ENCODE data around the gene ERP27. TPM values are rescaled to one million over a fixed set of nuclear protein-coding genes. Genes with fewer than 3 reads are reported as not detected.

The ERP27 gene
- total and polyA plus RNA-seq, 2 donors (not counting 1 experiment from before 2014, with no cell fraction given): 0.10 to 0.17 TPM

DNA sequence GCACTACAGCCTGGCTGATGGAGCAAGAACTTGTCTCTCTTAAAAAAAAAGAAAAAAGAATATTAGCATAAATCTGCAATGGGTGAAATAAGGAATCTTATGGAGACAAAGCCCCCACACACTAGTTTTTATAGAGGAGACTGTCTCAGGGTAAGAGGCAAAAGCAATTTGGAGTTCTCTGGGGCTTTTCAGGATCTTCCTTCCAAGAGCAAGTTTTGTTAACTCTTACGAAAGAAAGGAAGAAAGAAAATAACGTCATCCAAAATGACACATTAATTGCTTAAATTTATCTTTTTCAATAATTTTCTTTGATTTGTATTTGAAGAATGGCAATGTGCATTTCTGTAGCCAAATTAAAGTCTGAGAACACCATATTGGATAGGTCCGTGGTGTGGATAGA lies 38.3 kb upstream of the ERP27 start:
- H3K27me3 ChIP-seq (ENCODE audit: control insufficient read depth, insufficient read depth, low read length): no peaks in the 10 kb centered on the region
- TF ChIP-seq, protein P1, sequence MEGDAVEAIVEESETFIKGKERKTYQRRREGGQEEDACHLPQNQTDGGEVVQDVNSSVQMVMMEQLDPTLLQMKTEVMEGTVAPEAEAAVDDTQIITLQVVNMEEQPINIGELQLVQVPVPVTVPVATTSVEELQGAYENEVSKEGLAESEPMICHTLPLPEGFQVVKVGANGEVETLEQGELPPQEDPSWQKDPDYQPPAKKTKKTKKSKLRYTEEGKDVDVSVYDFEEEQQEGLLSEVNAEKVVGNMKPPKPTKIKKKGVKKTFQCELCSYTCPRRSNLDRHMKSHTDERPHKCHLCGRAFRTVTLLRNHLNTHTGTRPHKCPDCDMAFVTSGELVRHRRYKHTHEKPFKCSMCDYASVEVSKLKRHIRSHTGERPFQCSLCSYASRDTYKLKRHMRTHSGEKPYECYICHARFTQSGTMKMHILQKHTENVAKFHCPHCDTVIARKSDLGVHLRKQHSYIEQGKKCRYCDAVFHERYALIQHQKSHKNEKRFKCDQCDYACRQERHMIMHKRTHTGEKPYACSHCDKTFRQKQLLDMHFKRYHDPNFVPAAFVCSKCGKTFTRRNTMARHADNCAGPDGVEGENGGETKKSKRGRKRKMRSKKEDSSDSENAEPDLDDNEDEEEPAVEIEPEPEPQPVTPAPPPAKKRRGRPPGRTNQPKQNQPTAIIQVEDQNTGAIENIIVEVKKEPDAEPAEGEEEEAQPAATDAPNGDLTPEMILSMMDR (conservative IDR thresholded peaks at IDR 0.05 in 1 of 2, IDR thresholded peaks at IDR 0.05 in 1 of 2; ENCODE audit: low read depth in 1 of 2, low read length in 2 of 2): no peak
- no peak for TF ChIP-seq EZH2 (IDR thresholded peaks at IDR 0.05; ENCODE audit: low read length, missing control alignments)

DNA sequence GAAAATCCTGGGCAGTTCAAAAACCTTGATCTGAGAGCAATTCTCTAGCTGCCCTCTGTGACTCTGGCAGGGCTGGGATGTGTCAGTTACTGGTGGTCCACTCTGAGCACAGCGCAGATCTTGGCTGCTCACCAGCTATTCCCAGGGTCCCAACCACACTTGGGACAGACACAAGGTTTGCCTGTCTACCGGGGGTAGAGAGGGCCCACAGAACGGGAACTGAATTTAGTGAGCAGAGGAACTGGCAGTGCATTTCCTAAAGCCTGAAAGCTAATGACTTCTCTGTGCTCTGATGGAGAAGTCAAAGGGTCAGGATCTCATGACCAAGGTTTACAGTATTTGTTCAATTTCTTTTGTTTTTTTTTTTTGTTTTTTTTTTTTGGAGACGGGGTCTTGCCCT lies 37.1 kb upstream of the ERP27 start:
- no peaks in the 10 kb centered on the region for H3K79me2 ChIP-seq (ENCODE audit: control insufficient read depth, insufficient read depth, low read length)
- H2AFZ ChIP-seq (ENCODE audit: low read length): no peak overlapping the region
- H3K4me2 ChIP-seq (ENCODE audit: extremely low read depth, insufficient read depth, low read length): no peak overlapping the region
- TF ChIP-seq, protein P1 (conservative IDR thresholded peaks at IDR 0.05 in 1 of 2, IDR thresholded peaks at IDR 0.05 in 1 of 2; ENCODE audit: low read depth in 1 of 2, low read length in 2 of 2): no peak
- TF ChIP-seq EZH2 (IDR thresholded peaks at IDR 0.05; ENCODE audit: low read length, missing control alignments): no peak
- no peak for DNase-seq (ENCODE audit: low read depth in 2 of 2)
- no peaks in the 10 kb centered on the region for H3K9me3 ChIP-seq (ENCODE audit: control insufficient read depth, insufficient read depth, low read depth, low read length)
- H3K9ac ChIP-seq (ENCODE audit: insufficient read depth, low read length): no peak overlapping the region
- no peaks in the 10 kb centered on the region for H3K36me3 ChIP-seq (ENCODE audit: control insufficient read depth, insufficient read depth, low read length)
- no peaks in the 10 kb centered on the region for H4K20me1 ChIP-seq (ENCODE audit: control insufficient read depth, extremely low read depth, insufficient read depth, low read length)
- no peak overlapping the region for H3K27ac ChIP-seq (ENCODE audit: insufficient read depth, low read length)
- peaks cover 2% of the 10 kb centered on the region for H3K4me1 ChIP-seq (ENCODE audit: control insufficient read depth, extremely low read depth, insufficient read depth, low read length)
- no peak overlapping the region for H3K4me3 ChIP-seq (replicated peaks in 1 of 4; ENCODE audit: control extremely low read depth in 1 of 4, insufficient read depth in 1 of 4, low read depth in 3 of 4, low read length in 4 of 4)
- no peaks in the 10 kb centered on the region for H3K27me3 ChIP-seq (ENCODE audit: control insufficient read depth, insufficient read depth, low read length)

More for the DNA sequence above, 38.3 kb upstream of the ERP27 start:
- Histone ChIP-seq H4K20me1 (ENCODE audit: control insufficient read depth, extremely low read depth, insufficient read depth, low read length) (no peaks in the 10 kb centered on the region), H3K9ac (ENCODE audit: insufficient read depth, low read length) (no peak overlapping the region), H3K9me3 (ENCODE audit: control insufficient read depth, insufficient read depth, low read depth, low read length) (no peaks in the 10 kb centered on the region), H3K79me2 (ENCODE audit: control insufficient read depth, insufficient read depth, low read length) (no peaks in the 10 kb centered on the region), H3K4me2 (ENCODE audit: extremely low read depth, insufficient read depth, low read length) (no peak overlapping the region), H3K4me3 (replicated peaks in 1 of 4; ENCODE audit: control extremely low read depth in 1 of 4, insufficient read depth in 1 of 4, low read depth in 3 of 4, low read length in 4 of 4) (no peak overlapping the region), H3K36me3 (ENCODE audit: control insufficient read depth, insufficient read depth, low read length) (no peaks in the 10 kb centered on the region), H3K27ac (ENCODE audit: insufficient read depth, low read length) (no peak overlapping the region), H2AFZ (ENCODE audit: low read length) (no peak overlapping the region), H3K4me1 (ENCODE audit: control insufficient read depth, extremely low read depth, insufficient read depth, low read length) (no peaks in the 10 kb centered on the region)
- no peak for DNase-seq (ENCODE audit: low read depth in 2 of 2)

DNA sequence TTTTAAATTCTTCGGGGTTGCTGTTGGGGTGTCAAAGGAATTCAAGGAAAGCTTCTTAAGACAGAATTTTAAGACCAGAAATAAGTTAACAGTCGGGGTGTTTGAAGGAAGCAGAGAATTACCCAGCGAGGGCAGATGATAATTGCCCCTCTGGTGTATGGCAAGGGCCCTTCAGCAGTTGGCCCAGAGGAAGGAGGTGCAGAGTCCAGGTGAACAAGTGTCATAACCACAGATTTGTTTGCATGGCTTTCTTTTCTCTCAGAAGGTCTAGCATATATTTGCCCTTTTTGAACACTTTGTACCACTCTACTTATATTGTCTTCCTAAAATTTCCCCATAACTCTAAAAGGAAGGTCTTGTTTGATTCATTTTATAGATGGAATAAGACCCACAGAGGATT lies 36.3 kb upstream of the ERP27 start:
- Histone ChIP-seq H4K20me1 (ENCODE audit: control insufficient read depth, extremely low read depth, insufficient read depth, low read length) (no peaks in the 10 kb centered on the region), H3K4me3 (replicated peaks in 1 of 4; ENCODE audit: control extremely low read depth in 1 of 4, insufficient read depth in 1 of 4, low read depth in 3 of 4, low read length in 4 of 4) (no peak overlapping the region), H3K9ac (ENCODE audit: insufficient read depth, low read length) (no peak overlapping the region), H3K4me2 (ENCODE audit: extremely low read depth, insufficient read depth, low read length) (no peak overlapping the region), H3K4me1 (ENCODE audit: control insufficient read depth, extremely low read depth, insufficient read depth, low read length) (peaks cover 2% of the 10 kb centered on the region), H3K79me2 (ENCODE audit: control insufficient read depth, insufficient read depth, low read length) (no peaks in the 10 kb centered on the region), H3K9me3 (ENCODE audit: control insufficient read depth, insufficient read depth, low read depth, low read length) (no peaks in the 10 kb centered on the region), H3K27ac (ENCODE audit: insufficient read depth, low read length) (no peak overlapping the region), H2AFZ (ENCODE audit: low read length) (no peak overlapping the region), H3K27me3 (ENCODE audit: control insufficient read depth, insufficient read depth, low read length) (no peaks in the 10 kb centered on the region), H3K36me3 (ENCODE audit: control insufficient read depth, insufficient read depth, low read length) (no peaks in the 10 kb centered on the region)
- DNase-seq (ENCODE audit: low read depth in 2 of 2): no peak
- TF ChIP-seq, protein P1 (conservative IDR thresholded peaks at IDR 0.05 in 1 of 2, IDR thresholded peaks at IDR 0.05 in 1 of 2; ENCODE audit: low read depth in 1 of 2, low read length in 2 of 2): no peak
- TF ChIP-seq EZH2 (IDR thresholded peaks at IDR 0.05; ENCODE audit: low read length, missing control alignments): no peak

Data from fibroblast of lung (primary cell).